Prostate gland (tissue), 2 donors: ENCODE data around the gene BCL6.

Experiments used
- CTCF ChIP-seq, 4 experiments: fragments of 200-600 bp in 2 of 4; fragments of 450-650 bp in 2 of 4; sonication (generic) in 2 of 4; IDR thresholded peaks; 1 replicate in 3 of 4; 2 replicates in 1 of 4; pipeline ENCODE4 v1.5.1; 2016 to 2019; ENCODE audit warnings: antibody characterized with exemption in 4 of 4, mild to moderate bottlenecking in 2 of 4, moderate library complexity in 2 of 4
- POLR2A ChIP-seq: fragments of 450-650 bp; IDR thresholded peaks from one replicate; pipeline ENCODE4 v1.6.1; 2016; ENCODE audit warnings: antibody characterized with exemption, mild to moderate bottlenecking

- no peak for TF ChIP-seq CTCF (IDR thresholded peaks at IDR 0.05)
- TF ChIP-seq POLR2A = no peak
Observed at GRCh38 chr3:187792521-187792920, 47.3 kb upstream of the BCL6 start.
